ENCODE data around the gene LRRC31. TPM values are rescaled to one million over a fixed set of nuclear protein-coding genes. Genes with fewer than 3 reads are reported as not detected.

The LRRC31 gene
- total RNA-seq, 1 donor = not detected

DNA sequence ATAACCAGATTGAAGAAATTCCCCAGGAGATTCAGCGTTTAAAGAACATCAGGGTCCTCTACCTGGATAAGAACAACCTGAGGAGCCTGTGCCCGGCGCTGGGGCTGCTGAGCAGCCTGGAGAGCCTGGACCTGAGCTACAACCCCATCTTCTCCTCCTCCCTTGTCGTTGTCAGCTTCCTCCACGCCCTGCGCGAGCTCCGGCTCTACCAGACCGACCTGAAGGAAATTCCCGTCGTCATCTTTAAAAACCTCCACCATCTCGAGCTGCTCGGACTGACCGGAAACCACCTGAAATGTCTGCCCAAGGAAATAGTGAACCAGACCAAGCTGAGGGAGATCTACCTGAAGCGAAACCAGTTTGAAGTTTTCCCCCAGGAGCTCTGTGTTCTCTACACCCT, 47.6 kb downstream of the LRRC31 start:
- no peak overlapping the region for H3K4me3 ChIP-seq (ENCODE audit: low read depth, low read length)
- DNase-seq (ENCODE audit: low read depth) = no peak
- TF ChIP-seq, protein P1, sequence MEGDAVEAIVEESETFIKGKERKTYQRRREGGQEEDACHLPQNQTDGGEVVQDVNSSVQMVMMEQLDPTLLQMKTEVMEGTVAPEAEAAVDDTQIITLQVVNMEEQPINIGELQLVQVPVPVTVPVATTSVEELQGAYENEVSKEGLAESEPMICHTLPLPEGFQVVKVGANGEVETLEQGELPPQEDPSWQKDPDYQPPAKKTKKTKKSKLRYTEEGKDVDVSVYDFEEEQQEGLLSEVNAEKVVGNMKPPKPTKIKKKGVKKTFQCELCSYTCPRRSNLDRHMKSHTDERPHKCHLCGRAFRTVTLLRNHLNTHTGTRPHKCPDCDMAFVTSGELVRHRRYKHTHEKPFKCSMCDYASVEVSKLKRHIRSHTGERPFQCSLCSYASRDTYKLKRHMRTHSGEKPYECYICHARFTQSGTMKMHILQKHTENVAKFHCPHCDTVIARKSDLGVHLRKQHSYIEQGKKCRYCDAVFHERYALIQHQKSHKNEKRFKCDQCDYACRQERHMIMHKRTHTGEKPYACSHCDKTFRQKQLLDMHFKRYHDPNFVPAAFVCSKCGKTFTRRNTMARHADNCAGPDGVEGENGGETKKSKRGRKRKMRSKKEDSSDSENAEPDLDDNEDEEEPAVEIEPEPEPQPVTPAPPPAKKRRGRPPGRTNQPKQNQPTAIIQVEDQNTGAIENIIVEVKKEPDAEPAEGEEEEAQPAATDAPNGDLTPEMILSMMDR (IDR thresholded peaks at IDR 0.05; ENCODE audit: insufficient read depth, low read depth, low read length) = no peak

DNA sequence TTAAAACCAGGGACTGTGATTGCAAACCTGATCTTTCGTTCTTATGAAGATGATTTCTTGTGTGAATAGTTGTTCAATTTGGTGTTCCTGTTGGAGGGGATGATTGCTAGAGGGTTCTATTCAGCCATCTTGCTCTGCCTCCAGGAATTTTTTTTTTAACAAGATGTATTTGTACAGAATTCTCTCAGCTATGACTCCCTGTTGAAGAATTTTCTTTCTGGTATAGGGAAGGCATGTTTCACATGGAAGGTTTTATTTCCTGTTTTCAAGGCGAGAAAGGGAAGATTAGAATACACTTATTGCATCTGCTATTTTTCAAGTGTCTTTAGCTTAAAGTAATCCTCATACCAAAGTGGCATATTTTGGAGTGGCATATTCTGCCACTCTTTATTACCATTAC, 51.4 kb downstream of the LRRC31 start:
- TF ChIP-seq, protein P1 (IDR thresholded peaks at IDR 0.05; ENCODE audit: insufficient read depth, low read depth, low read length) = no peak
- DNase-seq (ENCODE audit: low read depth) = peak; percentile 18
- no peak overlapping the region for H3K4me3 ChIP-seq (ENCODE audit: low read depth, low read length)

DNA sequence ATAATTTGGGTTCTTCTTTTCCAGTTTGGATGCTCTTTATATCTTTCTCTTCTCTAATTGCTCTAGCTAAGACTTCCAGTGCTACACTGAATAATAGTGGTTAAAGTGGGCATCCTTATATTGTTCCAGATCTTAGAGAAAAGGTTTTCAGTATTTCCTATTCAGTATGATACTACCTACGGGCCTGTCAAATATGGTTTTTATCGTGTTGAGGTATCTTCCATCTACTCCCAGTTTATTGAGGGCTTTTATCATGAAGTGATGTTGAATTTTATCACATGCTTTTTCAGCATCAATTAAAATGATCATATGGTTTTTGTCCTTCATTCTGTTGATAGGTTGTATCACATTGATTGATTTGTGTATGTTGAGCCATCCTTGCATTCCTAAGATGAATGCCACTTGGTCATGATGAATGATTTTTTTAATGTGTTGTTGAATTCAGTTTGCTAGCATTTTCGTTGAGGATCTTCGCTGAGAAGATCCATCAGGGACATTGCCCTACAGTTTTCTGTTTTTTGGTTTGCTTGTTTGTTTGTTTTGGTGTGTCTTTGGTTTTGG, 54.1 kb downstream of the LRRC31 start:
- no peak for DNase-seq (ENCODE audit: low read depth)
- no peak overlapping the region for H3K4me3 ChIP-seq (ENCODE audit: low read depth, low read length)
- TF ChIP-seq, protein P1 (IDR thresholded peaks at IDR 0.05; ENCODE audit: insufficient read depth, low read depth, low read length) = no peak

DNA sequence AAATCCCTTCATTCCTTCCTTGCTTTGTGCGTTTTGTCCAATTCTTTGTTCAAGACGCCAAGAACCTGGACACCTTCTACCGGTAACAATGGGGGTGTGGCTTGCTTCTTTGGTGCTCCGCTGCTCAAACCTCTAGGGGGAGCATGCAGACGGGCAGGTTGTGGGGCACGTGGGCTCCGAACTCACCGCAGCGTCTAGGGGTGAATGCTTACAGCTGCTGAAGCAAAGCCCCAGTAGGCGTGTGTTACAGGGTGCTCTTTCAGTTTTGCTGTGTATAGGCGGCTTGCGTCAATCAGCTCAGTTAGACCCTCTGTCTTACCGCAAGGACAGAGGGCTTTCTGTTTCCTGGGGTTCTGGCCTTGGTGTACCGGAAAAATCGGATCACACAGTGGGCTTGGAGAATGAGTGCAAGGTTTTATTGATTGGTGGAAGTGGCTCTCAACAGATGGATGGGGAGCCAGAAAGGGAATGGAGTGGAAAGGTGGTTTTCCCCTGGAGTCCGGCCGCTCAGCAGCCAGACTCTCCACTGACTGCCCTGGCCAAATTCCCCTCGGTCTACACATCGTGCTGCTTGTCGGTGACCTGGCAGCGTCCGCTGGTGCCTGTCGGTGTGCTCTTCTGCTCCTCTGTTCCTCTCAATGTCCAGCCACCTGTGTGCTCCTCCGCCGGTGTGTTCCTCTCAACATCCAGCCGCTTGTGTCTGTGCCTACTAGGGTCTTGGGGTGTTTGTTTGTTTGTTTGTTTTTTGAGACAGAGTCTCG, 55.8 kb downstream of the LRRC31 start:
- TF ChIP-seq, protein P1 (IDR thresholded peaks at IDR 0.05; ENCODE audit: insufficient read depth, low read depth, low read length) = peak; percentile 43
- H3K4me3 ChIP-seq (ENCODE audit: low read depth, low read length) = peak overlapping the region; percentile 62
- peak; percentile 39 for DNase-seq (ENCODE audit: low read depth)

DNA sequence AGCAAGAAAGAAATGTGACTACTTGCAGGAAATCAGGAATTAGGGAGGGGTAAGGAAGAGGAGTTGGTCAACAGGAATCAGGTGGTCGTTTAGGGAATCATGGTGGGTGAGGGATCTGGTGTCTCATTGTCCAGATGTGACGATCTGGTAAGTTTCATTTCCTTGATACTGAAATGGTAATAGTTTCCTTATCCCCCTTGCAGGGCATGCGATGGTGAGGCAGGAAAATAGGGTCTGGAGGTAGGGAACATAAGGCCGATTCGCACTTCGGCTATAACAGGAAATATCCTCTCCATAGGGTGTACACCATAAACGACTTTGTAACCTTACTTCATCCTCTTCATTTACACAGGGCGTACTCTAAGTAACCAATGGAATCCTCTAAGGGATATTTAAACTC, 56.5 kb downstream of the LRRC31 start:
- DNase-seq (ENCODE audit: low read depth) = no peak
- peak overlapping the region; percentile 62 for H3K4me3 ChIP-seq (ENCODE audit: low read depth, low read length)
- TF ChIP-seq, protein P1 (IDR thresholded peaks at IDR 0.05; ENCODE audit: insufficient read depth, low read depth, low read length) = no peak

DNA sequence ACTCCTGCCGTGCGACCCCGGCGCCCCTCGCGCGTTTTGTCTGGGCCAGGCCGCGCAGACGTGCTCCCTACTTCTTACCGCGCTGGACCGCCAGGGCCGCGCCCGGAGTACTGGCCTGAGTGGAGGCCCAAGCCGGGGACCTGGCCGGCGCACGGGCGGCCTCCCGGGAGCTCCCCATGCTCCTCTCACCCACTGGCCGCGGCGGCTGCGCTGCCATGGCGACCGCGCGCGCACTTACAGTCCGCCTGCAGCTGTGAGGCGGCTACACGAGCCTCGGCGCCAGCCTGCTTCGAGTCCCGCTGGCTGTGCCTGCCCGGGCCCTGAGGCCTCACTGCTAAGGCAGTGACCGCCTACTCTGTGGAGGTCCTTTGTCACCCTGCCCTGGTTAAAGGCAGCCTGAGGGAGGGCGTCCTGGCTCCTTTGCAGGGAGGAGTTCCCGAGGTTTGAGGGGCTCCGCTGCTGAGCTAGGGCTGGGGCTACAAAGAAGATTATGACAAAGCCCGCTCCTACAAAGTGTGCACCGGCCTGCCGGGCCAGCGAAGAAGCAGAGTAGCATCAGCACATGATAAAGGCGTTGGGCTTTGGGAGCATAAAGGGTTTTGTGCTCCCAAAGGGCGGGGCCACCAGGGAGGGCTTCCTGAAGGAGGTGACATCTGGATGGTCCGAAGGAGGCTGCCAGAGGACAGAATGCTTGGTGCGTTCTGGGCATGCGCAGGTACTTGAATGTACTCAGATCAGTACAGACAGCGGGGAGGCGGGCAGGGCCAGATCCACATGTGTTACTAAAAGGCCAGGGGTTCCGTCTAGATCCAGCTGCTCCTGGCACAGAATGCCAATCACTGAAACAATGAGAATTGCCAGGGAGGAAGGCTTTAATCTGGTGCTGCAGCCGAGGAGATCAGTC, 57.2 kb downstream of the LRRC31 start, which contains the start of the genes LRRC34 and LRRIQ4:
LRRC34 (minus strand) TSS at position 573 of the 904 bp plus-strand sequence; CDS start at position 217, 356 bp downstream.
LRRIQ4 (plus strand) TSS at position 539 of the 904 bp plus-strand sequence. CDS start 9,052 bp downstream, outside the sequence.
- peak; percentile 80 for DNase-seq (ENCODE audit: low read depth)
- TF ChIP-seq, protein P1 (IDR thresholded peaks at IDR 0.05; ENCODE audit: insufficient read depth, low read depth, low read length) = no peak
- peak within 1 kb of the TSS; percentile 62 for H3K4me3 ChIP-seq (ENCODE audit: low read depth, low read length)
